Testis (tissue), 3 donors: ENCODE measurements around the gene SERPINA4. TPM values are rescaled to one million over a fixed set of nuclear protein-coding genes. Genes with fewer than 3 reads are reported as not detected.

ENCODE experiments used
- DNase-seq: peaks from one replicate; pipeline ENCODE4 v3.0.0-alpha.2; 2019
- H3K27ac ChIP-seq, 2 donors: fragments of 200-600 bp; sonication (generic); one replicate each; pipeline ENCODE4 v1.5.1; 2019
- H3K27me3 ChIP-seq: fragments of 200-600 bp; sonication (generic); one replicate; pipeline ENCODE4 v1.5.1; 2019
- H3K36me3 ChIP-seq: fragments of 200-600 bp; sonication (generic); one replicate; pipeline ENCODE4 v1.5.1; 2017; ENCODE audit warnings: low read depth; ENCODE audit errors: missing control alignments
- H3K4me1 ChIP-seq: fragments of 200-600 bp; sonication (generic); one replicate; pipeline ENCODE4 v1.5.1; 2019
- H3K4me3 ChIP-seq, 2 donors: fragments of 200-600 bp; sonication (generic); one replicate each; pipeline ENCODE4 v1.5.1; 2017 to 2019
- H3K9me3 ChIP-seq: fragments of 200-600 bp; sonication (generic); one replicate; pipeline ENCODE4 v1.5.1; 2017
- CTCF ChIP-seq, 3 experiments: fragments of 450-650 bp in 2 of 3; fragments of 200-600 bp in 1 of 3; sonication (generic) in 1 of 3; IDR thresholded peaks; one replicate each; pipeline ENCODE4 v1.5.1; 2016 to 2019; ENCODE audit warnings: antibody characterized with exemption in 3 of 3, mild to moderate bottlenecking in 2 of 3, moderate library complexity in 1 of 3
- POLR2A ChIP-seq: fragments of 450-650 bp; IDR thresholded peaks from one replicate; pipeline ENCODE4 v1.6.1; 2017; ENCODE audit warnings: antibody characterized with exemption, mild to moderate bottlenecking, moderate library complexity
- WGBS, 2 donors: methylation state at CpG; one replicate each; pipeline ENCODE4 v1.1.5; 2018; 5-methylcytosine and 5-hydroxymethylcytosine counted together
- intact Hi-C: fragments of 100-400 bp; cut with DNase I; formaldehyde crosslinking; loops from one replicate; pipeline ENCODE4 v1.15.1; 2023; ENCODE audit warnings: low total_unique reads
- polyA plus RNA-seq: library from polyadenylated mRNA; stranded (reverse); fragments of 350-450 nt; fragmentation: Illumina TruSeq; extraction: RNeasy Lipid Tissue Mini Kit (QIAGEN cat#74804); gene quantifications from one replicate; pipeline ENCODE4 v1.2.3, GENCODE V29; 2014; ENCODE audit warnings: low read depth, low replicate concordance; ENCODE audit not compliant: insufficient read depth
- total RNA-seq, 2 donors: library from RNA; depleted of rRNA; stranded (reverse); fragments of >200 nt; gene quantifications; one replicate each; pipeline ENCODE4 v1.2.3, GENCODE V29; 2016

Gene SERPINA4
- total and polyA plus RNA-seq, 3 donors from 2014 or later, result 0.19 to 0.25 TPM; not detected in 1

- Histone ChIP-seq H3K4me3 (no peak overlapping the region), H3K36me3 (no peaks in the 10 kb centered on the region), H3K27ac (no peak overlapping the region), H3K27me3 (no peaks in the 10 kb centered on the region), H3K9me3 (no peaks in the 10 kb centered on the region), H3K4me1 (peaks cover 14% of the 10 kb centered on the region)
- intact Hi-C loops, result no loop called here
- TF ChIP-seq POLR2A (no peak), CTCF (IDR thresholded peaks at IDR 0.05) (no peak)
- 89 to 94% methylated on average over 9 of the region's 9 CpGs for WGBS, 2 donors
- no peak for DNase-seq
Measured at GRCh38 chr14:94541234-94541975, 19.8 kb upstream of the SERPINA4 start.

- Histone ChIP-seq H3K9me3 (no peaks in the 10 kb centered on the region), H3K4me1 (peaks cover 14% of the 10 kb centered on the region), H3K27ac (no peak overlapping the region), H3K36me3 (no peaks in the 10 kb centered on the region), H3K27me3 (no peaks in the 10 kb centered on the region), H3K4me3 (no peak overlapping the region)
- no peak for DNase-seq
- intact Hi-C loops, result no loop called here
- WGBS, 2 donors, result 89 to 94% methylated on average over 5 to 12 of the region's 12 CpGs
- no peak for TF ChIP-seq CTCF (IDR thresholded peaks at IDR 0.05)
- no peak for TF ChIP-seq POLR2A
Measured at GRCh38 chr14:94542111-94542810, 19.0 kb upstream of the SERPINA4 start.

- no peak for DNase-seq
- Histone ChIP-seq H3K4me1 (peaks cover 14% of the 10 kb centered on the region), H3K27ac (no peak overlapping the region), H3K9me3 (no peaks in the 10 kb centered on the region), H3K27me3 (no peaks in the 10 kb centered on the region), H3K4me3 (no peak overlapping the region), H3K36me3 (no peaks in the 10 kb centered on the region)
- 83 to 94% methylated on average over 7 to 9 of the region's 9 CpGs for WGBS, 2 donors
- intact Hi-C loops, result no loop called here
- TF ChIP-seq POLR2A (no peak), CTCF (IDR thresholded peaks at IDR 0.05) (no peak)
Measured at GRCh38 chr14:94542811-94543440, 18.3 kb upstream of the SERPINA4 start.

- peak; percentile 65 for DNase-seq
- TF ChIP-seq CTCF (IDR thresholded peaks at IDR 0.05) (peak in 2 of 3 experiments; percentile 26 to 30), POLR2A (no peak)
- no peaks in the 10 kb centered on the region for H3K27me3 ChIP-seq
- no peaks in the 10 kb centered on the region for H3K9me3 ChIP-seq
- 49 to 70% methylated on average over 9 to 15 of the region's 15 CpGs for whole genome bisulfite sequencing, 2 donors
- intact Hi-C loops, result no loop called here
- no peak overlapping the region for H3K27ac ChIP-seq
- H3K36me3 ChIP-seq, result no peaks in the 10 kb centered on the region
- H3K4me1 ChIP-seq, result peaks cover 14% of the 10 kb centered on the region
- H3K4me3 ChIP-seq, result no peak overlapping the region
Measured at GRCh38 chr14:94543449-94544124, 17.7 kb upstream of the SERPINA4 start.
